Gastrocnemius medialis (tissue), 4 donors: Measurements from ENCODE around the gene CTRB2.

Experiments used
- CTCF ChIP-seq, 5 experiments: fragments of 450-650 bp in 3 of 5; fragments of 200-600 bp in 2 of 5; sonication (generic) in 2 of 5; IDR thresholded peaks in 4 of 5; conservative IDR thresholded peaks in 1 of 5; 1 replicate in 4 of 5; 2 replicates in 1 of 5; pipeline ENCODE4 v1.5.1; 2016 to 2019; ENCODE audit warnings: antibody characterized with exemption in 5 of 5, mild to moderate bottlenecking in 3 of 5, moderate library complexity in 3 of 5
- POLR2A ChIP-seq, 2 donors: fragments of 450-650 bp; IDR thresholded peaks; one replicate each; pipeline ENCODE4 v1.6.1; 2017; ENCODE audit warnings: antibody characterized with exemption in 2 of 2, mild to moderate bottlenecking in 2 of 2, moderate library complexity in 2 of 2

DNA sequence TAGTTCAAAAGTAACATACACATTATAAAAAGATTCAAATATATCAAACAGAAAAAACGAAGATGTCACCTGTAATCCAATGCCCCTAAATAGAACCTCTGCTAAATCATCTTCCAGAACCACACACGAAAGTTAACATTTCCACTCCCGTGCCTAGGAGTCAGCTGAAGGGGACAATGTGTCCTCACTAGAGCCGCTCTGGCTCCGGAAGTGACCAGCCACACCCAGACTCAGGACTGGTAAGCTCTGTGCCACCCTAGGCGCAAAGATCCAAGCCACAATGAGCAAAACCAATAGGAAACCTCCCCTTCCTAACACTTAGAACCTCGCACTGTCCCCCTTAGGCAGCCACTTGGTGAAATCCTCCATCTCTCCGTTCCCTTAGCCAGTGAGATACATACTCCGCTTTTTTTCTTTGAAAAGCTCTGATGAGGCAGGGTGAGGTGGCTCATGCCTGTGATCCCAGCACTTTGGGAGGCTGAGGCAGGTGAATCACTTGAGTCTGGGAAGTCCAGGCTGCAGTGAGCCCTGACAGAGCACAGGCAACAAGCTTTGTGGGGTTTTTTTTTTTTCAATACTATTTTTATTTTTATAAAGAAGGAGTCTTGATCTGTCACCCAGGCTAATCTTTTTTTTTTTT, 23.6 kb upstream of the CTRB2 start:
- TF ChIP-seq CTCF (IDR thresholded peaks at IDR 0.05 in 4 of 5, conservative IDR thresholded peaks at IDR 0.05 in 1 of 5) = no peak
- TF ChIP-seq POLR2A (IDR thresholded peaks at IDR 0.05) = no peak
